ENCODE data around the gene SVBP.

- TF ChIP-seq, protein P1, sequence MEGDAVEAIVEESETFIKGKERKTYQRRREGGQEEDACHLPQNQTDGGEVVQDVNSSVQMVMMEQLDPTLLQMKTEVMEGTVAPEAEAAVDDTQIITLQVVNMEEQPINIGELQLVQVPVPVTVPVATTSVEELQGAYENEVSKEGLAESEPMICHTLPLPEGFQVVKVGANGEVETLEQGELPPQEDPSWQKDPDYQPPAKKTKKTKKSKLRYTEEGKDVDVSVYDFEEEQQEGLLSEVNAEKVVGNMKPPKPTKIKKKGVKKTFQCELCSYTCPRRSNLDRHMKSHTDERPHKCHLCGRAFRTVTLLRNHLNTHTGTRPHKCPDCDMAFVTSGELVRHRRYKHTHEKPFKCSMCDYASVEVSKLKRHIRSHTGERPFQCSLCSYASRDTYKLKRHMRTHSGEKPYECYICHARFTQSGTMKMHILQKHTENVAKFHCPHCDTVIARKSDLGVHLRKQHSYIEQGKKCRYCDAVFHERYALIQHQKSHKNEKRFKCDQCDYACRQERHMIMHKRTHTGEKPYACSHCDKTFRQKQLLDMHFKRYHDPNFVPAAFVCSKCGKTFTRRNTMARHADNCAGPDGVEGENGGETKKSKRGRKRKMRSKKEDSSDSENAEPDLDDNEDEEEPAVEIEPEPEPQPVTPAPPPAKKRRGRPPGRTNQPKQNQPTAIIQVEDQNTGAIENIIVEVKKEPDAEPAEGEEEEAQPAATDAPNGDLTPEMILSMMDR (IDR thresholded peaks at IDR 0.05; ENCODE audit: insufficient read depth, low read length, poor library complexity, severe bottlenecking), result no peak
- TF ChIP-seq EZH2phosphoT487 (conservative IDR thresholded peaks at IDR 0.05; ENCODE audit: low read length), result no peak
Measured at GRCh38 chr1:42765832-42766740, 51.1 kb downstream of the SVBP start.

Measured in SU-DHL-6 (cell line).